ENCODE results near the gene GABBR1. TPM values are rescaled to one million over a fixed set of nuclear protein-coding genes. Genes with fewer than 3 reads are reported as not detected.

Gene GABBR1
- total and polyA plus RNA-seq, 2 of the 13 experiments (the other 11 are each of a cell fraction or from before 2014, with no cell fraction given): 0.07 to 0.37 TPM

DNA sequence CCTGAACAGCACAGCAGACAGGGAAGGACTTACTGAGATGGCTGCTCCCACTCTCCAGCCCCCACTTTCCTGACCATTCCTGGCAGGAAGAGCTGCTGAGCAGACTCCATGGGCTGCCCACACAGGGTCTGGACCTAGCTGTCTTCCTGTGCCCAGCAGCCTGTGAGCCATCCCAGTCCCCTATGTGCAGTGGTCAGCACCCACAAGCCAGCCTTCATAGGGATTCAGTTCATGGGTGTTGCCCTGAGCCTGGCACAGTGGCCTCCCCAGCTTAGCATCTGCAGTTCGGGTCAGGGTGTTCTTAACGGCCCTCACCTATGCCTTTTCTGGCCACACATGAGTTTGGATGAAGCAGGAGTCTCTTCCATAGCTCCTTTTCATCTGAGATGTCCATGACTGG, 105.4 kb downstream of the GABBR1 start:
- Histone ChIP-seq H3K36me3 (replicated peaks in 1 of 2; ENCODE audit: control insufficient read depth in 1 of 2, insufficient read depth in 2 of 2, low read length in 2 of 2) (no peaks in the 10 kb centered on the region), H3K4me3 (replicated peaks in 1 of 3; ENCODE audit: insufficient read depth in 1 of 3, low read depth in 2 of 3, low read length in 3 of 3) (no peak overlapping the region), H3K27ac (ENCODE audit: extremely low read length, insufficient read depth, low read length) (no peak overlapping the region), H3K4me1 (ENCODE audit: insufficient read depth, low read length) (no peaks in the 10 kb centered on the region), H4K20me1 (ENCODE audit: insufficient read depth, low read length) (no peaks in the 10 kb centered on the region), H3K9ac (ENCODE audit: insufficient read depth, low read depth, low read length) (no peak overlapping the region), H3K9me3 (ENCODE audit: low read length) (no peaks in the 10 kb centered on the region), H3K27me3 (ENCODE audit: control insufficient read depth in 1 of 2, insufficient read depth in 2 of 2, low read length in 2 of 2) (no peaks in the 10 kb centered on the region), H2AFZ (ENCODE audit: low read length) (no peak overlapping the region), H3K79me2 (ENCODE audit: insufficient read depth, low read length) (no peaks in the 10 kb centered on the region), H3K4me2 (ENCODE audit: low read depth, low read length) (no peak overlapping the region)
- no CpG with 5 or more reads among the region's 2 CpGs for WGBS (ENCODE audit: low lambda C conversion rate)
- BruUV-seq (replicated peaks): no TSS peak
- intact Hi-C loops (cut with micrococcal nuclease; ENCODE audit: unreplicated experiment) (no loop called here), in situ Hi-C loops (cut with HindIII; ENCODE audit: extremely low pct_ligation_motif_present, low pct_unique_long_range_greater_than_20kb) (no loop called here)
- FAIRE-seq (no peak), ATAC-seq (no peak), DNase-seq (ENCODE audit: low spot score) (no peak)
- TF ChIP-seq RFX1 (IDR thresholded peaks at IDR 0.05) (no peak), SOX13 (IDR thresholded peaks at IDR 0.05) (no peak), SOX13 (CRISPR knock-in tag; conservative IDR thresholded peaks at IDR 0.05 in 1 of 2, IDR thresholded peaks at IDR 0.05 in 1 of 2) (no peak), ZNF20 (CRISPR knock-in tag; IDR thresholded peaks at IDR 0.05) (no peak), ERF (CRISPR knock-in tag; IDR thresholded peaks at IDR 0.05) (no peak), MIER2 (CRISPR knock-in tag; IDR thresholded peaks at IDR 0.05) (no peak), ZNF331 (CRISPR knock-in tag; IDR thresholded peaks at IDR 0.05) (no peak), FLYWCH1 (CRISPR knock-in tag; IDR thresholded peaks at IDR 0.05) (no peak), YEATS2 (CRISPR knock-in tag; IDR thresholded peaks at IDR 0.05; ENCODE audit: borderline replicate concordance) (no peak), NCOR1 (IDR thresholded peaks at IDR 0.05; ENCODE audit: borderline replicate concordance, low read length) (no peak), GTF2F1 (IDR thresholded peaks at IDR 0.05; ENCODE audit: low read length) (no peak), ETV5 (CRISPR knock-in tag; IDR thresholded peaks at IDR 0.05; ENCODE audit: borderline replicate concordance) (no peak), ZNF180 (CRISPR knock-in tag; IDR thresholded peaks at IDR 0.05; ENCODE audit: borderline replicate concordance, low read depth) (no peak), ZNF256 (CRISPR knock-in tag; conservative IDR thresholded peaks at IDR 0.05) (no peak), ZNF253 (CRISPR knock-in tag; IDR thresholded peaks at IDR 0.05; ENCODE audit: borderline replicate concordance) (no peak), WIZ (CRISPR knock-in tag; IDR thresholded peaks at IDR 0.05) (no peak), SIX4 (CRISPR knock-in tag; IDR thresholded peaks at IDR 0.05) (no peak), EP300 (IDR thresholded peaks at IDR 0.05; ENCODE audit: low read depth in 2 of 2, low read length in 2 of 2) (no peak), EP300 (CRISPR knock-in tag; IDR thresholded peaks at IDR 0.05; ENCODE audit: borderline replicate concordance) (no peak)
- TF ChIP-seq, protein P1, sequence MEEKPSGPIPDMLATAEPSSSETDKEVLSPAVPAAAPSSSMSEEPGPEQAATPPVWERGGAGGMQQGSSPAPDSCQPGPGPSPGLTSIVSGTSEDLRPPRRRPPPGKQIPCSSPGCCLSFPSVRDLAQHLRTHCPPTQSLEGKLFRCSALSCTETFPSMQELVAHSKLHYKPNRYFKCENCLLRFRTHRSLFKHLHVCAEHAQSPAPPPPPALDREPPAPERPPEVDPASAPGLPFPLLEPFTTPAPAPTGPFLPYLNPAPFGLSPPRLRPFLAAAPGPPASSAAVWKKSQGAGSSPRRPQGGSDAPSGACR (CRISPR knock-in tag; IDR thresholded peaks at IDR 0.05): no peak
- TF ChIP-seq, protein P2, sequence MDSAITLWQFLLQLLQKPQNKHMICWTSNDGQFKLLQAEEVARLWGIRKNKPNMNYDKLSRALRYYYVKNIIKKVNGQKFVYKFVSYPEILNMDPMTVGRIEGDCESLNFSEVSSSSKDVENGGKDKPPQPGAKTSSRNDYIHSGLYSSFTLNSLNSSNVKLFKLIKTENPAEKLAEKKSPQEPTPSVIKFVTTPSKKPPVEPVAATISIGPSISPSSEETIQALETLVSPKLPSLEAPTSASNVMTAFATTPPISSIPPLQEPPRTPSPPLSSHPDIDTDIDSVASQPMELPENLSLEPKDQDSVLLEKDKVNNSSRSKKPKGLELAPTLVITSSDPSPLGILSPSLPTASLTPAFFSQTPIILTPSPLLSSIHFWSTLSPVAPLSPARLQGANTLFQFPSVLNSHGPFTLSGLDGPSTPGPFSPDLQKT (CRISPR knock-in tag; IDR thresholded peaks at IDR 0.05; ENCODE audit: borderline replicate concordance): no peak
- POLR2A ChIA-PET: no interaction called here
- CTCF ChIA-PET (ENCODE audit: low intra/inter-chr PET ratio, low total read pairs): no interaction called here
